GM19468 (cell line): ENCODE results near the gene SCFD2.

ENCODE experiments used
- ATAC-seq: cut with Tn5 transposase; IDR thresholded peaks from one replicate; pipeline ENCODE4 v1.9.1; 2021; ENCODE audit warnings: mild to moderate bottlenecking, moderate library complexity, moderate number of reproducible peaks; ENCODE audit not compliant: unreplicated experiment; ENCODE audit errors: extremely low read depth

Gene SCFD2

GRCh38 chr4:52876069-52876468 lies 489.8 kb downstream of the SCFD2 start:
- no peak for ATAC-seq

DNA sequence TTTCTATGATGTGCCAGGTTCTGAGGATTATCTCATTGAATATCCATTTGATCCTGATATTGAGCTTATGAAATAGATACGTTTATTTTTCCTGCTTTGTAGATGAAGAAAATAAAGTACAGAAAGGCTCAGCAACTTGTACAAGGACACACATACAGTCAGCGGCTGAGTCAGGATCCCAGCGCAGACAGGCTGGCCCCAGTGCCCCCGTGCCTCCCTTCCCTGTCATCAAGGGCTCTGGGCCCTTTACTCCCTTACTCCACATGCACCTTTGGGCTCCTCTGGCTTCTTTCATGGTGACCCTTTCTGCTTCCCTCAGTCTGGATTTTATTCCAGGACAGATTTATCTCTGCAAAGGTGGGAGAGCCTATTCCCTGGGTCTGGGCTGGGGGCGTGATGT lies 490.9 kb downstream of the SCFD2 start:
- no peak for ATAC-seq

- no peak for ATAC-seq
These were observed 492.0 kb downstream of the SCFD2 start for GRCh38 chr4:52873861-52874343.

GRCh38 chr4:52873191-52873590 lies 492.7 kb downstream of the SCFD2 start:
- ATAC-seq, result no peak

- no peak for ATAC-seq
These were observed 495.6 kb downstream of the SCFD2 start for GRCh38 chr4:52870225-52870624.

DNA sequence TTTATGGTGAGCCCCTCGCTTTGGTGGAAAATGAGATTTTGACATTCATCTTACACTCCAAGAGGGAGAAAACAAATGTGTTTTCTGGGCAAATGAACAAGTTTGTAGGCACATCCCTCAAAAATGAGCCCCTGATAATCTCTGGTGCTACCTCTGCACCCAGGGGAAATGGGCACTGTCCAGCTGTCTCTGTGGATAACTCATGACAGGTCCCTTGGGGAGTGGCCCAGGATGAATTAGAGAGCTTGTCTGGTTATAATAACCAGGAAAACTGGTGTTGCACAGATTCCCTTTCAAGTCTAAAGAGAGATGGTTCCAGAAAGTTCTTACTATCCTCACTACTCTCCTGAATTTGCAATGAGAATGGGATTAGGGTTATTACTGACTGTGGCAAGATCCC lies 496.2 kb downstream of the SCFD2 start:
- ATAC-seq, result no peak

- no peak for ATAC-seq
These were observed 496.7 kb downstream of the SCFD2 start for GRCh38 chr4:52869196-52869595.

GRCh38 chr4:52868133-52868532 lies 497.7 kb downstream of the SCFD2 start:
- ATAC-seq, result no peak

GRCh38 chr4:52867163-52867562 lies 498.7 kb downstream of the SCFD2 start:
- no peak for ATAC-seq

GRCh38 chr4:52866734-52867133 lies 499.1 kb downstream of the SCFD2 start:
- no peak for ATAC-seq

DNA sequence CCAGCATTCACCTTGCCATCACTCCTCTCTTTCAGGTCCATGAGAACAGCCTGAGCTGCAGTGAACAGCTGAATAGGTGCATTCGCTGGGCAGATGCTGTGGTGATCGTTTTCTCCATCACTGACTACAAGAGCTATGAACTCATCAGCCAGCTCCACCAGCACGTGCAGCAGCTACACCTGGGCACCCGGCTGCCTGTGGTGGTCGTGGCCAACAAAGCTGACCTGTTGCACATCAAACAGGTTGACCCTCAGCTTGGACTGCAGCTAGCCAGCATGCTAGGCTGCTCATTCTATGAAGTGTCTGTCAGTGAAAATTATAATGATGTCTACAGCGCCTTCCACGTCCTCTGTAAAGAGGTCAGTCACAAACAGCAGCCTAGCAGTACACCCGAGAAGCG lies 500.6 kb downstream of the SCFD2 start:
- no peak for ATAC-seq

DNA sequence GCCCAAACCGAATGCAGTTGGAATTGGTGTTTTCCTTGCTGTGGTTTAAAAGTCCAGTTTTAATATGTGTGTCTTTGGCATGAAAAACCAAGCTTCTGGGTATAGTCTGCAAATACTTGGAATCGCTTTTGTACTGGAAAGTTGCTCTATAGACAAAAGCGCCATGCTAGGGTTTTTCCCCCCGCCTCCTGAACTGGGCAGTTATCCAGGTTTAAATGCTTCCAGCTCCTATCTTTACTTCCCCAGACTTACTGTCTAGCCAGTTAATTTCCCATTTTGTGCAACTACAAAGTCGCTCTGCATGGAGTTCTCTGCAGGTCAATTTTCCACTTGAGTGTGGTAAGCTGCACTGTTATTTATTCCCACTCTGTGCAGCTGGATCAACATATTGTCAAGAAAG lies 501.1 kb downstream of the SCFD2 start:
- ATAC-seq, result no peak

- no peak for ATAC-seq
These were observed 502.5 kb downstream of the SCFD2 start for GRCh38 chr4:52863324-52863723.

GRCh38 chr4:52862639-52863161 lies 503.2 kb downstream of the SCFD2 start:
- no peak for ATAC-seq

- ATAC-seq, result peak; percentile 94
These were observed 503.8 kb downstream of the SCFD2 start, which contains the start of gene RASL11B for GRCh38 chr4:52861879-52862616. Gene RASL11B (plus strand): TSS chr4:52862317. CDS start chr4:52862508, 191 bp downstream.

DNA sequence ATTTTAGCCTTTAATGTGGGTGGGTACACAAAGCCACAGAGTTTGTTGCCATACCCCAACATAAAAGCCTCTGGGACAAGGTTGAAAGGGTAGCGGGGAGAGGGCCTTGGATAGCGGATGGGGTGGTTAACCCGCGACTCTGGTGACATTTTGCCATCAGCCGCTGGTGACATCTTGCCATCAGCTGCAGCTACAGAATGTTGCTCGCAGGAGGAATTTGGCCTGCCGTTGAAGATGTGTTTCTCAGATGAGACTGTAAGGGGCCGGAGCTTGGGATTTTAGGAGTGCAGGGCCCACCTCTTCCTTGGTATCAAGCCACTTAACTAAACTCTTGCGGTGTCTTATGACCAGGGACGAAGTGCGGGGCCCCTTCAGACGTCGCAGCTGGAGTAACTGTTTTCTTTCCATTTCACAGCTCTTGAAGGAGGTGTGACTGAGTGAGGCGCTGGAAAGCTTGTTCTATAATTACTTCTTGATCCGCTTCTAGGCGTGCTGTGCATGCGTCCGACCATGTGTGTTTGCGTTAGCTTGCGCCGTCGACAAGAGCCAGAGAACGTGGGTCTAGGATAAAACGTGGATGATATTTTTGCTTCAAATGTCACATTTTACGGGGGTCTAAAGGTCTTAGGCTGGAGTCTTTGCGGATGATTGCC lies 504.6 kb downstream of the SCFD2 start:
- ATAC-seq, result no peak

GRCh38 chr4:52860361-52860760 lies 505.5 kb downstream of the SCFD2 start:
- no peak for ATAC-seq

- ATAC-seq, result no peak
These were observed 509.1 kb downstream of the SCFD2 start for GRCh38 chr4:52856801-52857200.

- no peak for ATAC-seq
These were observed 512.5 kb downstream of the SCFD2 start for GRCh38 chr4:52853351-52853750.

GRCh38 chr4:52852711-52853110 lies 513.1 kb downstream of the SCFD2 start:
- ATAC-seq, result no peak

DNA sequence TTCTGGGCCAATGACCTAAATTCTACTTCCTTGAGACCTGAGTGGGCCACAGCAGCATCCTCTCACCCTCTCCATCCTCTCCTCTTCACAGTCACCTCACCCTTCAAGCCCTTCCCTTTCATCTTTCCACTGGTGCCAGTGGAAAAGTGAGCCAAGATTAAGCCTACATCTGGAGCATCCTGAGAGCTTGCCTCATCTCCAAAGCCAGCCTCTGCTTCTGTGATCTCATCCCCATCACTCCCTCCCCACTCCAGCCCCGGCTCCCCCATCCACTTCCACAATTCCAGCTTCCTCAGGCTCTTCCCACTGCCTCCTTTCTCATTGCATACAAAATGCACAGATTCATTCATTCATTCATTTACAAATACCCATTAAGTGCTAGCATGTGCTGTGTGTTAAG lies 513.8 kb downstream of the SCFD2 start:
- no peak for ATAC-seq
